SU-DHL-6 (cell line): ENCODE results near the gene ABLIM1.

Experiments used
- H2AFZ ChIP-seq: fragments of 200-600 bp; sonication (generic); 2 replicates; pipeline ENCODE4 v1.6.1; 2014; ENCODE audit warnings: low read depth, mild to moderate bottlenecking, moderate library complexity, mixed read lengths, antibody characterized with exemption, low read length; ENCODE audit not compliant: severe bottlenecking
- H3F3A ChIP-seq: fragments of 200-600 bp; shearing (Covaris generic); 2 replicates; pipeline ENCODE4 v1.6.0; 2016; ENCODE audit warnings: antibody characterized with exemption, mild to moderate bottlenecking; ENCODE audit not compliant: insufficient read depth
- H3K27ac ChIP-seq: fragments of 200-600 bp; sonication (generic); 2 replicates; pipeline ENCODE4 v1.5.1; 2016; ENCODE audit warnings: low read depth, mild to moderate bottlenecking, low read length, moderate library complexity, mixed read lengths
- H3K27me3 ChIP-seq: fragments of 200-600 bp; sonication (generic), shearing (Covaris generic); 2 replicates; pipeline ENCODE4 v1.6.0; 2014; ENCODE audit warnings: mild to moderate bottlenecking, low read length
- H3K36me3 ChIP-seq: fragments of 200-600 bp; sonication (generic); 2 replicates; pipeline ENCODE4 v1.6.1; 2014; ENCODE audit warnings: mild to moderate bottlenecking, low read length, mixed read lengths
- H3K4me2 ChIP-seq: fragments of 300-600, 200-600 bp; shearing (Covaris generic), sonication (generic); 2 replicates; pipeline ENCODE4 v1.6.0; 2014; ENCODE audit warnings: low read length, low read depth, mild to moderate bottlenecking; ENCODE audit not compliant: poor library complexity, severe bottlenecking
- H3K4me3 ChIP-seq: fragments of 200-600 bp; sonication (generic); 2 replicates; pipeline ENCODE4 v1.5.1; 2014; ENCODE audit warnings: antibody characterized with exemption, low read length, mild to moderate bottlenecking, mixed read lengths; ENCODE audit not compliant: insufficient read depth, poor library complexity, severe bottlenecking
- H3K79me2 ChIP-seq: fragments of 200-600 bp; sonication (generic); 2 replicates; pipeline ENCODE4 v1.6.1; 2014; ENCODE audit warnings: mild to moderate bottlenecking, low read length, moderate library complexity; ENCODE audit not compliant: insufficient read depth
- H3K9ac ChIP-seq: fragments of 200-600 bp; sonication (generic); 2 replicates; pipeline ENCODE4 v1.7.0; 2014; ENCODE audit warnings: mild to moderate bottlenecking, low read length
- H3K9me2 ChIP-seq: fragments of 200-600 bp; sonication (generic); replicated peaks from 2 replicates; pipeline ENCODE4 v1.6.1; 2014; ENCODE audit warnings: low read length; ENCODE audit not compliant: insufficient read depth
- H3K9me3 ChIP-seq: fragments of 200-600 bp; sonication (generic); 2 replicates; pipeline ENCODE4 v1.6.1; 2014; ENCODE audit warnings: low read length, mixed read lengths; ENCODE audit not compliant: insufficient read depth
- H4K20me1 ChIP-seq: fragments of 200-600 bp; sonication (generic); 2 replicates; pipeline ENCODE4 v1.6.1; 2014; ENCODE audit warnings: low read depth, mild to moderate bottlenecking, antibody characterized with exemption, low read length, moderate library complexity, mixed read lengths
- CTCF ChIP-seq: fragments of 200-600 bp; sonication (generic); IDR thresholded peaks from one replicate; pipeline ENCODE4 v1.5.1; 2017; ENCODE audit warnings: antibody characterized with exemption, mild to moderate bottlenecking, low read length, moderate library complexity; ENCODE audit not compliant: insufficient read depth, poor library complexity, severe bottlenecking
- EZH2phosphoT487 ChIP-seq: fragments of 200-600 bp; sonication (generic), shearing (Covaris generic); conservative IDR thresholded peaks from 2 replicates; pipeline ENCODE4 v1.6.1; 2018; ENCODE audit warnings: mild to moderate bottlenecking, antibody characterized with exemption, low read length, moderate library complexity, mixed read lengths

ABLIM1 gene

DNA sequence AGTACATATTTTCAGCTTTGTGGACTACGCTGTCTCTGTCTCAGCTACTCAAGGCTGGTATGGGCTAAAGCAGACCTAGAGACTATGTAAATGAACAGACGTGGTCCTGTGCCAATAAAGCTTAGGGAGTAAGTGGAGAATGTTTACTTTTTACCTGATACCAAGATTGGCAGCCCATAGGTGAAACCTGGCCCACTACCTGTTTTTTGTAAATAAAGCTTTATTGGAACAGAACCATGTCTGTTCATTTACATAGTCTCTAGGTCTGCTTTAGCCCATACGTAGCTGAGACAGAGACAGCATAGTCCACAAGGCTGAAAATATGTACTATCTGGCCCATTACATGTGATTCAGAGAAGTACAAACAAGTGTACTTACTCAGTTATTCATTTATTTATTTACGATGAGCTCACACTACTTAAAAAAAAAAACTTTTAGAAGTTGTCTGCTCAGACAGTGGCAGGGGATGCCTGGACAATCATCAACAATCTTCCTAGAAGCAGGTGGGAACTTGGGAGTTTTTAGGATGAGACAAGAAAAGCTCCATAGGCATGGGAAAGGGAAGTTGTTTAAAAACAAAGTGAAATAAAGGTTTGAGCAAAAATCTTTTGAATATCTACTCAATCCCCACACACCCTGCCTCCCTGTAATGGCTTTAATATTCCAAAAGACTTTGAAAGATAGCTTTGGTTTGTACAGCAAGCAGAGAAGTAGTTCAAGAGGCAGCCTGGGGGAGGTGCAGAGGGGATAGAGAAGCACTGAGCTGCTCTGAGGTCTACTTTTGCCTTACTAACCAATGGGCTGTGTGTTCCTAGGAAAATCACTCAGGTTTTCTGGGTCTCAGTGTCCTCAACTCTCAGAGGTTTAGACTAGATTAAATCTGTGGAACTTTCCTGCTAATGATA lies 139.4 kb downstream of the ABLIM1 start:
- TF ChIP-seq CTCF (no peak), EZH2phosphoT487 (no peak)
- Histone ChIP-seq H3K9ac (no peak overlapping the region), H3K36me3 (no peaks in the 10 kb centered on the region), H3K9me3 (no peaks in the 10 kb centered on the region), H3K79me2 (peaks cover 55% of the 10 kb centered on the region), H2AFZ (no peak overlapping the region), H3F3A (no peaks in the 10 kb centered on the region), H3K27me3 (no peaks in the 10 kb centered on the region), H3K4me2 (no peak overlapping the region), H4K20me1 (peaks cover 5% of the 10 kb centered on the region; the same call in 1 of the 2 replicates), H3K9me2 (no peaks in the 10 kb centered on the region), H3K4me3 (no peak overlapping the region), H3K27ac (no peak overlapping the region)

GRCh38 chr10:114517368-114518250 lies 140.5 kb downstream of the ABLIM1 start:
- Histone ChIP-seq H3K36me3 (no peaks in the 10 kb centered on the region), H2AFZ (no peak overlapping the region), H3K27me3 (no peaks in the 10 kb centered on the region), H4K20me1 (peaks cover 5% of the 10 kb centered on the region; the same call in 1 of the 2 replicates), H3K27ac (no peak overlapping the region), H3K79me2 (peaks cover 56% of the 10 kb centered on the region), H3K9me3 (no peaks in the 10 kb centered on the region), H3K4me2 (no peak overlapping the region), H3F3A (no peaks in the 10 kb centered on the region), H3K9ac (no peak overlapping the region), H3K4me3 (no peak overlapping the region), H3K9me2 (no peaks in the 10 kb centered on the region)
- TF ChIP-seq EZH2phosphoT487 (no peak), CTCF (no peak)

- Histone ChIP-seq H3K9me3 (no peaks in the 10 kb centered on the region), H3K27ac (no peak overlapping the region), H3K79me2 (peaks cover 56% of the 10 kb centered on the region), H3K27me3 (no peaks in the 10 kb centered on the region), H3K9ac (no peak overlapping the region), H3K4me2 (no peak overlapping the region), H4K20me1 (no peaks in the 10 kb centered on the region; the same call in 1 of the 2 replicates), H3K36me3 (no peaks in the 10 kb centered on the region), H3K9me2 (no peaks in the 10 kb centered on the region), H3K4me3 (no peak overlapping the region), H3F3A (no peaks in the 10 kb centered on the region), H2AFZ (no peak overlapping the region)
- TF ChIP-seq CTCF: no peak
- no peak for TF ChIP-seq EZH2phosphoT487
Measured at GRCh38 chr10:114516356-114516755, 141.7 kb downstream of the ABLIM1 start.
